Measurements from ENCODE around the gene MYOD1. TPM values are rescaled to one million over a fixed set of nuclear protein-coding genes. Genes with fewer than 3 reads are reported as not detected.

The MYOD1 gene
- total RNA-seq, 1 donor from 2014 or later: not detected

DNA sequence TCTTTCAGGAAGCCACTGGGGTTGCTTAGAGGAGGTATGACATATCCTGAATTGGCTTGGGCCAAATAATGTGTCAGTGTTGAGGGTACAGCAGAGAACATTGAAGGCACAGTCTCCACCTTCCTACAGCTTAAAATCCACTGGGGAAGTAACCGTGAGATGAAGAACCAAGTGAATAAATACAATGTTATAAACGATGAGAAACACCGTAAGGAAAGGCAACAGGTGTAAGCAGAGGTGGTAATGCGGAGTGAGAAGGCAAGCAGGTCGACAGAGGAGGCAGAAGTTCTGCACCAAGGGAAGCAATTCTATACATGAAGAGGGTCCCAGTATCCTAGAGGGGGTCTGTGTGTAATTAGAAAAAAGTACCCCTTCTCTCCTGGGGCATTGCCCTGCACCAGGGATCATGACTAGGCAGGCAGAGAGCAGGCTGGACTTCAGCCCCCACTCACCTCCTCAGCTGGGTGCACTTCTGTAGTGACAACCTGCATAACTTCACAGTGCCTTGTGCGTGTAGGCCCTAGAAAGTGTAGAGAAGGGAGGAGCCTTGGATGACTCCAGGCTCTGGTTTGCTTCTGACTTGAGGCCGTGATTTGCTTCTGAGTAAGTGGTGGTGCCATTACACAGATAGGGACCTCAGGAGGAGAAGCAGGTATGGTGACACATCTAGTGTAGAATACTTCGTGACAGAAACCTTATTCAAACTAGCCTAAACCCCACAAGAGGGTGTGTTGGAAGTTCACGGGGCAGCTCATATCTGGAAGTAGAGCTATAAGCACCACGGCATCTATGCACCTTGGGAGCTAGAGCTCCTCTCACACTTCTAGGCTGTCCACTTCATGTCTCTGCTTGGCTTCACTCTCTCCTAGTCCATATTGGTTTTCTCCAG is 4.9 kb downstream of the MYOD1 start:
- H3K9me3 ChIP-seq (ENCODE audit: low read depth): no peaks in the 10 kb centered on the region
- no peaks in the 10 kb centered on the region for H3K36me3 Mint-ChIP-seq
- no peak overlapping the region for H3K4me2 ChIP-seq
- peaks cover 3% of the 10 kb centered on the region for H3K4me1 Mint-ChIP-seq
- peaks cover 23% of the 10 kb centered on the region for H4K20me1 ChIP-seq (ENCODE audit: low read depth)
- H3F3A ChIP-seq (ENCODE audit: low read depth): peaks cover 14% of the 10 kb centered on the region
- H2AFZ ChIP-seq (replicated peaks): no peak overlapping the region
- H3K27me3 ChIP-seq: peaks cover 100% of the 10 kb centered on the region
- no peak overlapping the region for H3K27ac ChIP-seq
- H3K9me3 Mint-ChIP-seq: no peaks in the 10 kb centered on the region
- no peak overlapping the region for H3K4me3 Mint-ChIP-seq
- DNase-seq (ENCODE audit: low spot score): no peak
- no peaks in the 10 kb centered on the region for H3K36me3 ChIP-seq
- no peaks in the 10 kb centered on the region for H3K79me2 ChIP-seq (ENCODE audit: low read depth)
- TF ChIP-seq, protein P1, sequence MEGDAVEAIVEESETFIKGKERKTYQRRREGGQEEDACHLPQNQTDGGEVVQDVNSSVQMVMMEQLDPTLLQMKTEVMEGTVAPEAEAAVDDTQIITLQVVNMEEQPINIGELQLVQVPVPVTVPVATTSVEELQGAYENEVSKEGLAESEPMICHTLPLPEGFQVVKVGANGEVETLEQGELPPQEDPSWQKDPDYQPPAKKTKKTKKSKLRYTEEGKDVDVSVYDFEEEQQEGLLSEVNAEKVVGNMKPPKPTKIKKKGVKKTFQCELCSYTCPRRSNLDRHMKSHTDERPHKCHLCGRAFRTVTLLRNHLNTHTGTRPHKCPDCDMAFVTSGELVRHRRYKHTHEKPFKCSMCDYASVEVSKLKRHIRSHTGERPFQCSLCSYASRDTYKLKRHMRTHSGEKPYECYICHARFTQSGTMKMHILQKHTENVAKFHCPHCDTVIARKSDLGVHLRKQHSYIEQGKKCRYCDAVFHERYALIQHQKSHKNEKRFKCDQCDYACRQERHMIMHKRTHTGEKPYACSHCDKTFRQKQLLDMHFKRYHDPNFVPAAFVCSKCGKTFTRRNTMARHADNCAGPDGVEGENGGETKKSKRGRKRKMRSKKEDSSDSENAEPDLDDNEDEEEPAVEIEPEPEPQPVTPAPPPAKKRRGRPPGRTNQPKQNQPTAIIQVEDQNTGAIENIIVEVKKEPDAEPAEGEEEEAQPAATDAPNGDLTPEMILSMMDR (IDR thresholded peaks at IDR 0.05): no peak
- TF ChIP-seq EZH2phosphoT487 (IDR thresholded peaks at IDR 0.05) (no peak), EZH2 (IDR thresholded peaks at IDR 0.05) (no peak)
- H3K4me3 ChIP-seq: no peak overlapping the region
- H3K4me1 ChIP-seq: peaks cover 24% of the 10 kb centered on the region
- peaks cover 43% of the 10 kb centered on the region for H3K27me3 Mint-ChIP-seq (ENCODE audit: insufficient read depth, low read depth)
- no peak overlapping the region for H3K9ac ChIP-seq
- H3K27ac Mint-ChIP-seq: no peak overlapping the region

DNA sequence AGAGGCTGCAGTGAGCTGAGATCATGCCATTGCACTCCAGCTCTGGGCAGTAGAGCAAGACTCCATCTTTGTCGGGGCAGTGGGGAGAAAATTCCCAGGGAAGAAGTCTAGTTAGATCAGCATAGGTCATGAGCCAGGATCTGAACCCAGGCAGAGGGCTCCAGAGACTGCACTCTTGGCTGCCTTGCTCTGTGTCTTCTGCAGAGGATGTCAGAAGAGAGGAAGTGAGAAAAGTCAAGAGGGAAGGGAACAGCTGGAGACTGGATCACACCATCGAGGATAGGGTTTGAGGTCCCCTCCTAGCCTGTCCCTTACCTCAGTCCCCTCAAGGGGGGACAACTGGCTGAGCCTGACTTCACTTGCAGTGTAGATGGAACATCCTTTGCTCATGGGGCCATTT is 5.8 kb downstream of the MYOD1 start:
- peaks cover 17% of the 10 kb centered on the region for H4K20me1 ChIP-seq (ENCODE audit: low read depth)
- no peaks in the 10 kb centered on the region for H3K9me3 Mint-ChIP-seq
- peaks cover 43% of the 10 kb centered on the region for H3K27me3 Mint-ChIP-seq (ENCODE audit: insufficient read depth, low read depth)
- no peaks in the 10 kb centered on the region for H3K79me2 ChIP-seq (ENCODE audit: low read depth)
- H2AFZ ChIP-seq (replicated peaks): no peak overlapping the region
- peaks cover 6% of the 10 kb centered on the region for H3F3A ChIP-seq (ENCODE audit: low read depth)
- H3K27ac ChIP-seq: no peak overlapping the region
- H3K4me1 ChIP-seq: peaks cover 17% of the 10 kb centered on the region
- no peaks in the 10 kb centered on the region for H3K9me3 ChIP-seq (ENCODE audit: low read depth)
- peaks cover 3% of the 10 kb centered on the region for H3K4me1 Mint-ChIP-seq
- H3K9ac ChIP-seq: no peak overlapping the region
- no peaks in the 10 kb centered on the region for H3K36me3 ChIP-seq
- peaks cover 98% of the 10 kb centered on the region for H3K27me3 ChIP-seq
- no peak overlapping the region for H3K27ac Mint-ChIP-seq
- no peak overlapping the region for H3K4me3 ChIP-seq
- no peak for TF ChIP-seq EZH2 (IDR thresholded peaks at IDR 0.05)
- no peak for TF ChIP-seq EZH2phosphoT487 (IDR thresholded peaks at IDR 0.05)
- TF ChIP-seq, protein P1 (IDR thresholded peaks at IDR 0.05): no peak
- no peaks in the 10 kb centered on the region for H3K36me3 Mint-ChIP-seq
- H3K4me3 Mint-ChIP-seq: no peak overlapping the region
- no peak for DNase-seq (ENCODE audit: low spot score)
- H3K4me2 ChIP-seq: no peak overlapping the region

DNA sequence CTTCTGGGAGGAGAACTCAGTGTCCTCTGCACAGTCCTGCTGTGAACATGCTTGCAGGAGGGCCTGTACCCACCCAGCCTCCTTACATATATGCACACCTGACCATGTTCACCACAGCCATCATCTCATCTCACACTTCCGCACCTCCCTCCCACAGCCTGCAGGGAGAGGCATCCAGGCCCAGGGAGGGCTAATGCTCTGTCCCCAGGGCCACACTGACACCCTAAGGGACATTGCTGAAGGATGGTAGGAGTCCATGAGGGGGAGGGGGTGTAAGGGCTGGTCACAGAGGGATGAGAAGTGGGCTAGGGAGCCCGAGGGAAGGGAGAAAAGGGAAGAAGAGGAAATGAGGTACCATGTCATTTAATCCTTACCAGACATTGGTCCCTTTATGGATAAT is 10.8 kb downstream of the MYOD1 start:
- Histone ChIP-seq H3K79me2 (ENCODE audit: low read depth) (no peaks in the 10 kb centered on the region), H2AFZ (replicated peaks) (no peak overlapping the region), H3K36me3 (no peaks in the 10 kb centered on the region), H3K4me3 (no peak overlapping the region), H3F3A (ENCODE audit: low read depth) (peaks cover 7% of the 10 kb centered on the region), H3K9ac (no peak overlapping the region), H3K4me2 (no peak overlapping the region), H3K27me3 (peaks cover 81% of the 10 kb centered on the region), H3K4me1 (peaks cover 3% of the 10 kb centered on the region), H4K20me1 (ENCODE audit: low read depth) (peaks cover 10% of the 10 kb centered on the region), H3K9me3 (ENCODE audit: low read depth) (no peaks in the 10 kb centered on the region), H3K27ac (no peak overlapping the region)
- Mint-ChIP-seq H3K4me1 (peaks cover 3% of the 10 kb centered on the region), H3K36me3 (no peaks in the 10 kb centered on the region), H3K4me3 (no peak overlapping the region), H3K27ac (no peak overlapping the region), H3K9me3 (no peaks in the 10 kb centered on the region), H3K27me3 (ENCODE audit: insufficient read depth, low read depth) (peaks cover 9% of the 10 kb centered on the region)
- DNase-seq (ENCODE audit: low spot score): no peak
- TF ChIP-seq, protein P1 (IDR thresholded peaks at IDR 0.05): no peak
- no peak for TF ChIP-seq EZH2phosphoT487 (IDR thresholded peaks at IDR 0.05)
- no peak for TF ChIP-seq EZH2 (IDR thresholded peaks at IDR 0.05)
